GOT3 (cell line): ENCODE data around the gene IRX2.

ENCODE experiments used
- DNase-seq: peaks from one replicate; lab custom pipeline; 2025; ENCODE audit warnings: mixed read lengths; lab: John Stamatoyannopoulos, UW

IRX2 gene

GRCh38 chr5:2741956-2742355, 9.5 kb downstream of the IRX2 start:
- no peak for DNase-seq

GRCh38 chr5:2740876-2741555, 10.5 kb downstream of the IRX2 start:
- DNase-seq, result no peak

GRCh38 chr5:2740051-2740875, 11.2 kb downstream of the IRX2 start:
- no peak for DNase-seq

- no peak for DNase-seq
Observed at GRCh38 chr5:2739360-2740050, 12.0 kb downstream of the IRX2 start.

GRCh38 chr5:2738700-2739359, 12.6 kb downstream of the IRX2 start:
- no peak for DNase-seq

GRCh38 chr5:2738156-2738699, 13.2 kb downstream of the IRX2 start:
- no peak for DNase-seq

- no peak for DNase-seq
Observed at GRCh38 chr5:2737273-2738155, 14.0 kb downstream of the IRX2 start.

- no peak for DNase-seq
Observed at GRCh38 chr5:2736872-2737271, 14.6 kb downstream of the IRX2 start.

GRCh38 chr5:2735996-2736395, 15.5 kb downstream of the IRX2 start:
- no peak for DNase-seq

GRCh38 chr5:2732850-2733249, 18.6 kb downstream of the IRX2 start:
- no peak for DNase-seq

- DNase-seq, result no peak
Observed at GRCh38 chr5:2732004-2732403, 19.5 kb downstream of the IRX2 start.

- DNase-seq, result no peak
Observed at GRCh38 chr5:2729189-2729588, 22.3 kb downstream of the IRX2 start.

- no peak for DNase-seq
Observed at GRCh38 chr5:2727550-2727949, 23.9 kb downstream of the IRX2 start.

- DNase-seq, result no peak
Observed at GRCh38 chr5:2725980-2726765, 25.3 kb downstream of the IRX2 start.

- no peak for DNase-seq
Observed at GRCh38 chr5:2724831-2725230, 26.6 kb downstream of the IRX2 start.

- no peak for DNase-seq
Observed at GRCh38 chr5:2724031-2724581, 27.4 kb downstream of the IRX2 start.

GRCh38 chr5:2722901-2723300, 28.6 kb downstream of the IRX2 start:
- no peak for DNase-seq

GRCh38 chr5:2721385-2722138, 29.9 kb downstream of the IRX2 start:
- no peak for DNase-seq

GRCh38 chr5:2719332-2719731, 32.1 kb downstream of the IRX2 start:
- no peak for DNase-seq
